ENCODE measurements around the gene SCN1A.
"Not testable (repeated sequence)": the region's sequence is repeated elsewhere in the genome, so short reads cannot be mapped to it uniquely, and the experiment has no call there.

The SCN1A gene

DNA sequence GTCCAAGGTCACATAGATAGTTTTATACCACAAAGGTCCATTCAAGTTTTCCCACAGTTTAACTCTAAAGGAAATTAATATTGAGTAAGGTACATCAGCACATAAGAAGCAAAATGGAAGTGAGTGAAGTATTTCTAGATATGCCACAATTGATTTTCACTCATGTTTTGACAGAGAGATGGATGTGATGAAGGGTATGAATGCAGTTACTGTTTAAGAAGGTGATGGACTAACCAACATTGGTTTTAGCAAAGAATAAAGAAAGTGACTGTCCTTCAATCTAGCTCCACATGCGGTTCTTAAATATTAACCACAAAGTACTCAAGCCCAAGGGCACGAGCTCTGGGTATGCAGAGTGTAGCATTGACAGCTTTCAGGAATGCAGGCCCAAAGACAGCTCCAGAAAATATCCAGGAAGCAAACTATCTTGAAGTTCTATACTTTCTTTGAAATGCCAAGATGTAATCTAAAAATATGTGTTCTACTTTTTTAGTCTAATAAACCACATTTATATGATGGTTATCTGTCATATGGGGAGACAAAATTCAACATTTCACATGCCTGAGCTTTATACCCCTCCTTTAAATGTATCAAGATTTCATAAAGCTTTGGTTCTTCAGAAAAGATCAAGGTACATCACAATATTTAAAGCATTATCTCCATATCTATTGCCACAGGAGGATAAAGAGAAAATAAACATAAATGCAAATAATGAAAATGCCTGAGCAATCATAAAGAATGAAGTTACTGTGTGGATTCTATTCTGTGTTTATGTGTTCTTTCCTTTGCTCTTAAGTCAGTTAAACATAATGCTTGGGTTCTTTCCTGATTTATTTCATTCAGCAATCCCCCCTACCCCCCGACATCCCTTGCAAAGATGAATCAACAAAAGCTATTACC, 6.7 kb upstream of the SCN1A start:
- no peak for DNase-seq

DNA sequence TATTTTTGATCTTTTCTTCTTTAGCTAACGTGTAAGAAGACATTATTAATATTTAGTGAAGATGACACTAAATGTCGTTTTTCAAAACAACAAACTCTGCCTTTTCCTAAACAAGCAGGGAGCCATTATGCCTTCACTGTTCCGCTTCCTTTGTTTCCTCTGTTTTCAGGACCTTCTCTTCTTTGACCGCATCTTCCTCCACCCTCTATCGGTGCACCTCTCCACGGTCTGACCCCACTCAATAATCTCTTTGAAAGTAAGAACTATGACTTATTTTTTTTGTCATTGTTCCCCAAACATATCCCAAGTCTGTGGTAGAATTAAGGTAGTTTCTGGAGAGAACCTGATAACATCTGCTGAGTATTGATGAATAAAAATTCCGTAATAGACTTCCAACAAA, 5.8 kb upstream of the SCN1A start:
- no peak for DNase-seq

- DNase-seq, result no peak
These were observed 311 bp upstream of the SCN1A start for GRCh38 chr2:166128156-166128505.

GRCh38 chr2:166126007-166126639, 1.7 kb downstream of the SCN1A start:
- no peak for DNase-seq

GRCh38 chr2:166125557-166125956, 2.3 kb downstream of the SCN1A start:
- DNase-seq, result no peak

DNA sequence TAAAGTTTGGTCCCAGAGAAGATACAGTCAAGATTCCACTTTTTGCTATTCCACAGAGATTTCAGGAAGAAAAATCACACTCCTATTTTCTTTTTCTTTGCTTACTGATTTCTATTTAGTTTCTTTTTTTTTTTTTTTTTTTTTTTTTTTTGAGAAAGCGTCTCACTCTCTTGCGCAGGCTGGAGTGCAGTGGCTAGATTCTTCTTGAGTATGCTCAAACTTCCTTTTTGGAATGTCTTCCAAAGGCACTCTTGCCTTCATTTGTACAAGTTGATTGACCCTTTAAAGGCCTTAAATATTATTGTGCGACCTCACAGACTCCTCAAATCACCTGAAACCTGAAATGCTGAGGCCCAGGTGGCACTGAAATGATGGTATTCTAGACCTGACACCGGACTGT, 9.6 kb downstream of the SCN1A start:
- DNase-seq, result no peak

DNA sequence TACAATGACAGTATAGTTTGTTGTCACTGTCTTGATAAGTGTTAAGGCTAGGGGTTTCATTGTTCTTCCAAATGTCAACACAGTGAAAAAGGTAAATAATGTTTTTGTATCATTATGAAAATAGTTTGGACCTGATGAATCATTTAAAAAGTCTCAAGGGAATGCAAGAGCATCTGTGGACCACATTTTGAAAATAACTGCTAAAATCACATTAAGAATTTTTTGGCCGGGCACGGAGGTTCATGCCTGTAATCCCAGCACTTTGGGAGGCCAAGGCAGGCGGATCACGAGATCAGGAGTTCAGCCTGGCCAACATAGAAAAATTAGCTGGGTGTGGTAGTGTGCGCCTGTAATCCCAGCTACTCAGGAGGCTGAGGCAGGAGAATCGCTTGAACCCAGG, 10.3 kb downstream of the SCN1A start:
- DNase-seq, result no peak

DNA sequence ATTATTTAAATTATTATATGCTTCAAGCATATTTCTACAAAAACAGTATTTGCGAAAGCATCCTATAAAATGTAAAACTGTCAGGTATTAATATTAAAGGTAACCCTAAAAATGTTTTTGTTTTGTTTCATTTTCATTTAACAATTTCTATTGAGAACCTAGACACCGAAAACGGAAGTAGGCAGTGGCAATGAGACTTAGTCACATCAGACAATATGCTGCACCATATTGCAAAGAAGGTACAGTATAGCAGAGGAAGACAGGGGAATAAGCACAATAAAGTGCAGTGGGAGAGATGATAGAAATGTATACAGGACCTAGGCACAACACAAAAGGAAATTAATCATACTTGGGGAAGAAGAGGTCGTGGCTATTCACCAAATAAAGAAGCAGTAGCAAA, 12.2 kb downstream of the SCN1A start:
- no peak for DNase-seq

GRCh38 chr2:166112193-166112605, 15.6 kb downstream of the SCN1A start:
- DNase-seq, result no peak

- no peak for DNase-seq
These were observed 21.3 kb downstream of the SCN1A start for GRCh38 chr2:166106431-166107015.

DNA sequence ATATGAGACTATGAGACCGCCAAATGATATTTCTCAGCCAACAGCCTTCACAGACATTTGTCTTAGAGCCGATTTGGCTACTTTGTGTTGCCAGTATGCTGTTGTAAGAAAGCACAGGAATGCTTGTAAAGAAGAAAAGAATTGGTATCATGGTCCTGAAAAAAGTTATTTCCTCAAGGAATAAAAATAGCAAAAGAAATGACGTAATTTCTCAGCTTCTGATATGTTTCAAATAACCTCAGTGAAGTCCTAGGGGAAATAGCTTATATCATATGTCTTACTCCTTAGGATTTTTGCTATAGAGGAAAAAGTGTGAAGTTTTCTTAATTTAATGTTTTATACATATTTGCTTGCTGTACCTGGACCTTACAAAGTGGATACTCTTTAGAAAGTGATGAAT, 23.0 kb downstream of the SCN1A start:
- DNase-seq, result no peak

- no peak for DNase-seq
These were observed 23.7 kb downstream of the SCN1A start for GRCh38 chr2:166104084-166104483.

DNA sequence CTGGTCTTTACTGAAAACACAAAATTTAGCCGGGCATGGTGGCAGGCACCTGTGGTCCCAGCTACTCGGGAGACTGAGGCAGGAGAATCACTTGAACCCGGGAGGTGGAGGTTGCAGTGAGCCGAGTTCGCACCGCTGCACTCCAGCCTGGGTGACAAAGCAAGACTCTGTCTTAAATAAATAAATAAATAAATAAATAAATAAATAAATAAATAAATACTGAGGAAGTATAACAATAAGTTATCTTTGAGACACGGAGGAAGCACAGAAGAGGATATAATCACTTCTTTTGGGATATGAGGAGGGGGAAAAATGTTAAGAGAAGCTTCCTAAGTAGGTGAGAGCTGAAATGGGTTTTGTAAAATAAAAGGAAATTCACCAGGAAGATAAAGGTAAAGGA, 24.5 kb downstream of the SCN1A start:
- DNase-seq, result not testable (repeated sequence)

DNA sequence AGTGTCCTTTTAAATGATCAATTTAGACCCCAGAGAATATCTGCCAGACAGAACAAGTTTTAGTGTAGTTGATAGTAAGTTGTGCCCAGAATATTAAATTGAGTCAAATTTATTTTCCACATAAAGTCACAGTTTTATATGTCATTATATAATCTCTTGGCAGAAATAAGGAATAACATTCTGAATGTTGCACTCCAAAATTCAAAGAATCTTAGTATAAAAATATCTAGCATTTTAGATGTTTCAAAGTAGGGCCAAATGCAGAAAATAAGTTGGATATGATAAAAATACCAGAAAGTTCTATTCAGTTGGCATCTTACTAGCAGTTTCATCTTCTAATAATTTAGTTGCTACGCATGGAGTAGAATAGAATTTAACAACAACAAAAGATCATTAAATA, 33.5 kb downstream of the SCN1A start:
- no peak for DNase-seq

DNA sequence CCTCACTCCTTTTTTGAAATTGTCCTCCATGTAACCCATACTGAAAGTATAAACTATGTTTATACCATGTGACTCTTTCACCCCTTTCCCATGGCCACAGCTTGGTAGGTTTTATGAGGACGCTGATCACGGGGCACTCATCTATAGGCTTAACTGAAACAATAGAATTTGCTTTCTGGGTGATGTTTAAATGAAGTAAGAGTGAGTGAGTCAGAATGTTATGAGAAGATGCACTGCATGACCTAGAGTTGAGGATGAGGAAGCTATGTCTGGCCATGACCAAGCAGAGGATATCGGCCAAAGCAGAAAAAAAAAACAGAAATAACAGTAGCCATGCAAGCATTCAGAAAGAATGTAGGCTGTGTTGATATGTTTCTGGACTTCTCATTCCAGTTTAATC, 34.9 kb downstream of the SCN1A start:
- no peak for DNase-seq

GRCh38 chr2:166091439-166091838, 36.4 kb downstream of the SCN1A start:
- no peak for DNase-seq

DNA sequence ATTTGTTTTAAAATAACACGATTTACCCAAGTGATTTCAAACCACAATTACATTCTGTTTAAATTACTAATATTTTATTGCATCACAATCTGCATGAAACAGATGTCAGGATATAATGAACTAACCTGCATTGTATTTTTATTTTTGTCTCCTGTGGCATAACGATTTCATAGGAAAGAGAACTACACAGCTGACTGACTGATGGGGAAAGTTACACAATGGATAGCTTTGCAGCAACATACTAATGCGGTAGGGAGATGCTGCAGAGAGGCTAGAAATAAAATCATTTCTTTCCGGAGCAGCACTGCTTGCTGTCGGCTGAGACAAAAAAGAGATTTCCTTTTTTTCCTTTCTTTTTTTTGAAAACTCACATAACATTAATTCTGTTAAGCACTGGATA, 36.9 kb downstream of the SCN1A start:
- no peak for DNase-seq

DNA sequence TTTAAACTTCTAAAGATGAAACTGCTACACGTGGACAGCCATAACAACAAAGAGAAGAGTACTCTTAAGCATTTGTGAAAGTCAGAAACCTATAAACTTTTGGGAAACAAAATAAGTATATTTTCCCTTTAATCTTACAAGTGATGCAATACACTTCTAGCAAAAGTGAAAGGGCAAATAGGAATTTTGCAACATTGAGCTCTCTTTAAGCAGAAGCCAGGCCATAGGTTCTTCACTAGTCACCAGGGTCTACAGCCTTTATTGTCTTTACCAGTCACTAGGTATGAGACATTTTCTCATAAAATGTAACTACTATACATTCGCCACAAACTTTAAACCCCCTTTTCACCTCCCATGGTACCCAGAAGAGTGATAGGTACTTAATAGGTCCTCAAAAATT, 37.5 kb downstream of the SCN1A start:
- no peak for DNase-seq

DNA sequence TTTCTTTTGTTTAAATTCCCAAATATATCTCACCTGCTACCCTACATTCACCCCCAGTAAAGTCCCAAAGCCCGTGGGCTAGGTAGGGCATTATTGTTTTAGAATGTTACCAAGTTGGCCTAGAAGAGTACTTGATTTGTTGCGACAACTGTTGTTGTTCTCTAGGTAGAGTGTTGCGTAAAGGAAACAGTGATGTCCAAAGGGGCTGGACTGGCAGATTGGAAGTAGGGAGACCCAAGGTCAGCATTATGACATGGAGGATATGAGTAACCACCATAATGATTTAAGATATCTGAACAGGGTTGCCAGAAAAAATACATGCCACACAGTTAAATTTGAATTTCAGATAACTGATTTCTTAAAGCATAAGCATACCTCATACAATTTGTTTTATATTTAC, 39.2 kb downstream of the SCN1A start:
- no peak for DNase-seq

- DNase-seq, result no peak
These were observed 43.5 kb downstream of the SCN1A start for GRCh38 chr2:166084301-166084700.

DNA sequence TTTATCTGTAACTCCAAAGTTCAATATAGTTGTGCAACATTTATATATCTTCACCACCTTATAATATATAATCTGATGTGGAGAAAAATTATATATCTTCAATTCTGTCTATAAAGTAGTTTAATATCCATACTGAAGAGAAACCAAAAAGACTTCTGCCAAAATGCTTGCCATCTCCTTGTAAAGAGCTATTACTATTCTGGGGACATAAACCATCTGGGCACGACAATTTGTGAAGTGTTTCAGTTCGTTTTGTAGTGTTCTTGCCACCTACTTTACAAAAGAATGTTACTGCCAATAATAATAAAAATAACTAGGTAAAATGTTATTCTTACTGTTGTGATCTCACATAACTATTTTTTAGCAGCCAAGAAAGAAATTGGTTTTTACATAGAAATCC, 45.1 kb downstream of the SCN1A start:
- no peak for DNase-seq

DNA sequence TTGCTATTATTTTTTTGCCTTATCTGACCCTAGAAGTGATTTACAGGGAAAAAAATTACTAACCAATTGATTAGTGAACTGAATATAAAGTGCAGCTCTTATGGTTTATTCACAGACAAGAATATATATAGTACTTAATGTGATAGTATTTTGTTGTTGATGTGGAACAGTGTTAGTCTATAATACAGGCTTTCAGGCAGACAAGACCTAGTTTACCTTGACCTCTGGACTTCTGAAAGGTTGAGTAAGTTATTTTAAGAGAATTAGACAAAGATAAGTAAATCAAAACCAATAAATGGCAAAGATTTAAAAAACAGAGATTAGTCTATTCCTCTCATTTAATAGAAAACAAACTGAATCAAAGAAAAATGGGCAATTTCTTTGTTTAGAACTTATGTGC, 46.0 kb downstream of the SCN1A start:
- no peak for DNase-seq

GRCh38 chr2:166081131-166081632, 46.6 kb downstream of the SCN1A start:
- no peak for DNase-seq

- no peak for DNase-seq
These were observed 53.4 kb downstream of the SCN1A start for GRCh38 chr2:166074430-166074829.
